Loucy (cell line): ENCODE results near the gene USP53.

ENCODE experiments used
- EZH2phosphoT487 ChIP-seq: fragments of 200-600 bp; IDR thresholded peaks from 2 replicates; pipeline ENCODE4 v1.6.1; 2018; ENCODE audit warnings: antibody characterized with exemption, mild to moderate bottlenecking, moderate library complexity, borderline replicate concordance
- TF ChIP-seq, protein P1 (sequence below): fragments of 200-600 bp; sonication (generic); conservative IDR thresholded peaks from 2 replicates; pipeline ENCODE4 v1.5.1; 2014; ENCODE audit warnings: mild to moderate bottlenecking, antibody characterized with exemption, low read length

- TF ChIP-seq, protein P1, sequence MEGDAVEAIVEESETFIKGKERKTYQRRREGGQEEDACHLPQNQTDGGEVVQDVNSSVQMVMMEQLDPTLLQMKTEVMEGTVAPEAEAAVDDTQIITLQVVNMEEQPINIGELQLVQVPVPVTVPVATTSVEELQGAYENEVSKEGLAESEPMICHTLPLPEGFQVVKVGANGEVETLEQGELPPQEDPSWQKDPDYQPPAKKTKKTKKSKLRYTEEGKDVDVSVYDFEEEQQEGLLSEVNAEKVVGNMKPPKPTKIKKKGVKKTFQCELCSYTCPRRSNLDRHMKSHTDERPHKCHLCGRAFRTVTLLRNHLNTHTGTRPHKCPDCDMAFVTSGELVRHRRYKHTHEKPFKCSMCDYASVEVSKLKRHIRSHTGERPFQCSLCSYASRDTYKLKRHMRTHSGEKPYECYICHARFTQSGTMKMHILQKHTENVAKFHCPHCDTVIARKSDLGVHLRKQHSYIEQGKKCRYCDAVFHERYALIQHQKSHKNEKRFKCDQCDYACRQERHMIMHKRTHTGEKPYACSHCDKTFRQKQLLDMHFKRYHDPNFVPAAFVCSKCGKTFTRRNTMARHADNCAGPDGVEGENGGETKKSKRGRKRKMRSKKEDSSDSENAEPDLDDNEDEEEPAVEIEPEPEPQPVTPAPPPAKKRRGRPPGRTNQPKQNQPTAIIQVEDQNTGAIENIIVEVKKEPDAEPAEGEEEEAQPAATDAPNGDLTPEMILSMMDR: no peak
- TF ChIP-seq EZH2phosphoT487: no peak
These were observed 83.8 kb downstream of the USP53 start for GRCh38 chr4:119296356-119296755.
